ENCODE data around the gene CMC2. TPM values are rescaled to one million over a fixed set of nuclear protein-coding genes. Genes with fewer than 3 reads are reported as not detected.

CMC2 gene
- 100 to 1,000 TPM in 1 of 4 donors, 10 to 100 TPM in 3; 58.8 to 121 (median 81.9) TPM for total RNA-seq
- 100 to 1,000 TPM; 257 to 334 (median 299) TPM for polyA plus RNA-seq
- long read RNA-seq, donor 1, full-length matches to known transcripts, result 30 of 49 reads
- long read RNA-seq, donor 1, partial matches to known transcripts, result 1 of 49 reads
- long read RNA-seq, donor 1, other reads (novel, unspliced or antisense), result 18 of 49 reads
- long read RNA-seq, donor 2, full-length matches to known transcripts, result 31 of 47 reads
- long read RNA-seq, donor 2, partial matches to known transcripts, result 1 of 47 reads
- long read RNA-seq, donor 2, other reads (novel, unspliced or antisense), result 15 of 47 reads

- H3K9me3 ChIP-seq, result no peaks in the 10 kb centered on the region
- WGBS, 3 donors, result 0 to 1% (median 0%) methylated on average over 64 to 75 of the region's 75 CpGs
- H3K4me1 ChIP-seq, result peaks cover 23% of the 10 kb centered on the region
- TF ChIP-seq, protein P1, sequence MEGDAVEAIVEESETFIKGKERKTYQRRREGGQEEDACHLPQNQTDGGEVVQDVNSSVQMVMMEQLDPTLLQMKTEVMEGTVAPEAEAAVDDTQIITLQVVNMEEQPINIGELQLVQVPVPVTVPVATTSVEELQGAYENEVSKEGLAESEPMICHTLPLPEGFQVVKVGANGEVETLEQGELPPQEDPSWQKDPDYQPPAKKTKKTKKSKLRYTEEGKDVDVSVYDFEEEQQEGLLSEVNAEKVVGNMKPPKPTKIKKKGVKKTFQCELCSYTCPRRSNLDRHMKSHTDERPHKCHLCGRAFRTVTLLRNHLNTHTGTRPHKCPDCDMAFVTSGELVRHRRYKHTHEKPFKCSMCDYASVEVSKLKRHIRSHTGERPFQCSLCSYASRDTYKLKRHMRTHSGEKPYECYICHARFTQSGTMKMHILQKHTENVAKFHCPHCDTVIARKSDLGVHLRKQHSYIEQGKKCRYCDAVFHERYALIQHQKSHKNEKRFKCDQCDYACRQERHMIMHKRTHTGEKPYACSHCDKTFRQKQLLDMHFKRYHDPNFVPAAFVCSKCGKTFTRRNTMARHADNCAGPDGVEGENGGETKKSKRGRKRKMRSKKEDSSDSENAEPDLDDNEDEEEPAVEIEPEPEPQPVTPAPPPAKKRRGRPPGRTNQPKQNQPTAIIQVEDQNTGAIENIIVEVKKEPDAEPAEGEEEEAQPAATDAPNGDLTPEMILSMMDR (IDR thresholded peaks at IDR 0.05), result no peak
- ATAC-seq (peak; percentile 93 to 94 (median 93)), DNase-seq (peak; percentile 99)
- H3K27me3 ChIP-seq (ENCODE audit: insufficient read depth in 3 of 3, low read length in 2 of 3), result no peaks in the 10 kb centered on the region
- H3K36me3 ChIP-seq (ENCODE audit: insufficient read depth in 1 of 2, low read depth in 1 of 2), result no peaks in the 10 kb centered on the region
- peak within 1 kb of the TSS; percentile 99 for H3K27ac ChIP-seq
- intact Hi-C loops (cut with DNase I), result loop anchor here in 1 of 2 donors (2.0 to 10.0 kb wide), 2 partner anchors 70 to 728 kb away; partner anchors contain the start of gene C16orf46
- H3K4me3 ChIP-seq, result peak within 1 kb of the TSS; percentile 89
Measured at GRCh38 chr16:81006813-81007695, at the start of gene CMC2, which contains the start of gene CENPN. TSS of gene CMC2 (minus strand) at chr16:81006885. CDS start at chr16:80997394, 9,491 bp downstream. TSS of gene CENPN (plus strand) at chr16:81007214. CDS start at chr16:81011940, 4,726 bp downstream.

DNA sequence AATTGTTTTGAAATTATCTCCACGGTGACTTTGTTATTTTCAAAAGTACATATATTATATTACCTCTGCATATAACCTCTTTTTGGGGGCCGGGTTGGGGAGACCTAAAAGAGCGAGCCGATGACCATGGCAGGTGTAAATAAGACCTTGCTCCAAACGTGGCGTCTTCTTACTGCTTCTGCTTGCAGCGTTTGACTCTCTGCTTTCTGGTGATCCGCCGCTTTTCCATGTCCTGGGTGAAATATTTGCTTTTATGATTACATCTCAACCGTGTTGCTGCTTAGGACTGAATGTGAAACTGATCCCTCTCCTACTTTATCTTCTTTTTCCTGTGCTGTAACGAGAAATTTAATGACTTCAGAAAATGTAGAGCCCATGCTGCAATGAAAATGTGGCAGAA is 47.1 kb upstream of the CMC2 start:
- Histone ChIP-seq H3K27ac (no peak overlapping the region), H3K36me3 (ENCODE audit: insufficient read depth in 1 of 2, low read depth in 1 of 2) (no peaks in the 10 kb centered on the region), H3K27me3 (ENCODE audit: insufficient read depth in 3 of 3, low read length in 2 of 3) (no peaks in the 10 kb centered on the region), H3K4me1 (no peaks in the 10 kb centered on the region), H3K4me3 (no peak overlapping the region), H3K9me3 (no peaks in the 10 kb centered on the region)
- WGBS, 3 donors, result 56 to 65% (median 63%) methylated on average over 11 of the region's 11 CpGs
- TF ChIP-seq, protein P1 (IDR thresholded peaks at IDR 0.05), result no peak
- ATAC-seq (no peak), DNase-seq (no peak)
- intact Hi-C loops (cut with DNase I), result no loop called here

DNA sequence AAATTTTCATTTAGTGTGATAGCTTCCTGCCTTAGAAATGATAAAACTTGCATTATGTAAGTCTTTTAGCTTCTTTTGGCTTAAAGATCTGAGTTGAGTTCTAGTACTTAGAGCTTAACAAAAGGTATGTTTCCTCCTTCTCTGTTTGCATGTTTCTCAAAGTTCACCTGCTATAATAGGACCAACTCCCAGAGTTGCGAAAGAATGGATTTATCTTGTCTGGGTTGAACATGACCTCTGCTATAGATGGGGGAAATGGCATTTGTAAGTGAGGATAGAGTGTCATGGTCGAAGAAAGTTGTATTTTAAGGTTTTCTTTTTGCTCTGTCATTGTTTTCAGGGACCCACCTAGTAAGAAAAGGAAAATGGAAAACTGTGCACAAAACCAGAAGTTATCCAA is 36.1 kb upstream of the CMC2 start:
- intact Hi-C loops (cut with DNase I), result no loop called here
- WGBS, 3 donors, result 96 to 98% (median 97%) methylated on average over 2 of the region's 2 CpGs
- H3K9me3 ChIP-seq, result no peaks in the 10 kb centered on the region
- peaks cover 11 to 64% of the 10 kb centered on the region in 2 donors for H3K36me3 ChIP-seq (ENCODE audit: insufficient read depth in 1 of 2, low read depth in 1 of 2)
- H3K27me3 ChIP-seq (ENCODE audit: insufficient read depth in 3 of 3, low read length in 2 of 3), result no peaks in the 10 kb centered on the region
- DNase-seq (no peak), ATAC-seq (no peak)
- H3K4me3 ChIP-seq, result no peak overlapping the region
- H3K4me1 ChIP-seq, result peaks cover 4% of the 10 kb centered on the region
- TF ChIP-seq, protein P1 (IDR thresholded peaks at IDR 0.05), result no peak
- no peak overlapping the region for H3K27ac ChIP-seq

GRCh38 chr16:81041696-81042095 is 35.0 kb upstream of the CMC2 start:
- Histone ChIP-seq H3K4me3 (no peak overlapping the region), H3K9me3 (no peaks in the 10 kb centered on the region), H3K27ac (no peak overlapping the region), H3K36me3 (ENCODE audit: insufficient read depth in 1 of 2, low read depth in 1 of 2) (peaks cover 11 to 73% of the 10 kb centered on the region in 2 donors), H3K4me1 (peaks cover 16% of the 10 kb centered on the region), H3K27me3 (ENCODE audit: insufficient read depth in 3 of 3, low read length in 2 of 3) (no peaks in the 10 kb centered on the region)
- intact Hi-C loops (cut with DNase I), result no loop called here
- TF ChIP-seq, protein P1 (IDR thresholded peaks at IDR 0.05), result no peak
- WGBS, 3 donors, result 83 to 87% (median 86%) methylated on average over 4 of the region's 4 CpGs
- DNase-seq (no peak), ATAC-seq (no peak)
